PC-3 (cell line): Measurements from ENCODE around the gene CD2AP.
"Not testable (repeated sequence)": the region's sequence is repeated elsewhere in the genome, so short reads cannot be mapped to it uniquely, and the experiment has no call there.

Experiments
- EZH2 ChIP-seq: fragments of 300-600 bp; sonication (generic); IDR thresholded peaks from one replicate; pipeline ENCODE4 v1.6.1; 2017; ENCODE audit warnings: antibody characterized with exemption, mild to moderate bottlenecking, low read length; ENCODE audit not compliant: unreplicated experiment
- TF ChIP-seq, protein P1 (sequence below): fragments of 300-600 bp; sonication (generic); conservative IDR thresholded peaks from 2 replicates; pipeline ENCODE4 v1.5.1; 2017; ENCODE audit warnings: antibody characterized with exemption, low read depth, mild to moderate bottlenecking, low read length

GRCh38 chr6:47556459-47556858 is 78.9 kb downstream of the CD2AP start:
- TF ChIP-seq, protein P1, sequence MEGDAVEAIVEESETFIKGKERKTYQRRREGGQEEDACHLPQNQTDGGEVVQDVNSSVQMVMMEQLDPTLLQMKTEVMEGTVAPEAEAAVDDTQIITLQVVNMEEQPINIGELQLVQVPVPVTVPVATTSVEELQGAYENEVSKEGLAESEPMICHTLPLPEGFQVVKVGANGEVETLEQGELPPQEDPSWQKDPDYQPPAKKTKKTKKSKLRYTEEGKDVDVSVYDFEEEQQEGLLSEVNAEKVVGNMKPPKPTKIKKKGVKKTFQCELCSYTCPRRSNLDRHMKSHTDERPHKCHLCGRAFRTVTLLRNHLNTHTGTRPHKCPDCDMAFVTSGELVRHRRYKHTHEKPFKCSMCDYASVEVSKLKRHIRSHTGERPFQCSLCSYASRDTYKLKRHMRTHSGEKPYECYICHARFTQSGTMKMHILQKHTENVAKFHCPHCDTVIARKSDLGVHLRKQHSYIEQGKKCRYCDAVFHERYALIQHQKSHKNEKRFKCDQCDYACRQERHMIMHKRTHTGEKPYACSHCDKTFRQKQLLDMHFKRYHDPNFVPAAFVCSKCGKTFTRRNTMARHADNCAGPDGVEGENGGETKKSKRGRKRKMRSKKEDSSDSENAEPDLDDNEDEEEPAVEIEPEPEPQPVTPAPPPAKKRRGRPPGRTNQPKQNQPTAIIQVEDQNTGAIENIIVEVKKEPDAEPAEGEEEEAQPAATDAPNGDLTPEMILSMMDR: not testable (repeated sequence)
- TF ChIP-seq EZH2: not testable (repeated sequence)
